Left ventricle myocardium inferior (tissue), 1 donor: ENCODE measurements around the gene MAP7. TPM values are rescaled to one million over a fixed set of nuclear protein-coding genes. Genes with fewer than 3 reads are reported as not detected.
"Not testable (repeated sequence)": the region's sequence is repeated elsewhere in the genome, so short reads cannot be mapped to it uniquely, and the experiment has no call there.

Experiments
- DNase-seq: peaks from one replicate; pipeline ENCODE4 v3.0.0-alpha.2; 2020
- H3K27ac ChIP-seq: fragments of 200-600 bp; replicated peaks from 2 replicates; pipeline ENCODE4 v1.8.0; 2021
- H3K27me3 ChIP-seq: fragments of 200-600 bp; 2 replicates; pipeline ENCODE4 v1.8.0; 2021; ENCODE audit warnings: low read depth
- H3K36me3 ChIP-seq: fragments of 200-600 bp; 2 replicates; pipeline ENCODE4 v1.8.0; 2021
- H3K4me1 ChIP-seq: fragments of 200-600 bp; 2 replicates; pipeline ENCODE4 v1.8.0; 2021
- H3K4me3 ChIP-seq: fragments of 200-600 bp; 2 replicates; pipeline ENCODE4 v1.8.0; 2021; ENCODE audit warnings: mild to moderate bottlenecking, moderate library complexity
- H3K9me3 ChIP-seq: fragments of 200-600 bp; replicated peaks from 2 replicates; pipeline ENCODE4 v1.8.0; 2021
- CTCF ChIP-seq: fragments of 200-600 bp; IDR thresholded peaks from 2 replicates; pipeline ENCODE4 v1.8.0; 2021; ENCODE audit warnings: antibody characterized with exemption, mild to moderate bottlenecking, borderline replicate concordance
- intact Hi-C: fragments of 100-400 bp; cut with micrococcal nuclease; formaldehyde crosslinking; loops from one replicate; pipeline ENCODE4 v1.11.0; 2022
- total RNA-seq: library from RNA; stranded (reverse); fragmentation: NEBNext Ultra II Directional; extraction: Animal tissue kit (Norgen Biotek cat#: 25700); gene quantifications from one replicate; pipeline ENCODE4 v1.2.1, GENCODE V29; 2021
- donor health status: DM: no; HTN: yes; CAD: no; lungs with severe emphysema.

Gene MAP7
- total RNA-seq, 1 donor from 2014 or later: 3.1 TPM

DNA sequence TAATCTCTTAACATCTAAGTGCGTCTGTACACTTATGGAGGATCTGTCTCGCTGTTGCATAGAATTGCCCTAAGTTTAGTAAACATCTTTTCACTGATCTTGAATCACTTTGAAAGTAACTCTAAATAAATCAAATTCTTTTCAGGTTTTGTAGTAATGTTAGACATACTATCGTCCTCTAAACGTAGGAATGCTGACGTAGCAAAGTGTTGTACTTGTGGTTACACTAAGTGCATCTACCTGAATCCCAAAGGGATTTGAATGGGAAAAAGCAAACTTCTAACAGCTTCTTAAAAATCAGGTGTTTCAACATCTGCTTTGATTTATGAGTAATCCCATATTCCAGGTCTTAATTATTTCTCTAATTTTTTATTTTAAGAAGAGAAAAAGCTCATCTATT, 49.8 kb downstream of the MAP7 start:
- H3K4me1 ChIP-seq: no peaks in the 10 kb centered on the region
- intact Hi-C loops: no loop called here
- no peaks in the 10 kb centered on the region for H3K9me3 ChIP-seq
- no peaks in the 10 kb centered on the region for H3K27me3 ChIP-seq
- no peak overlapping the region for H3K27ac ChIP-seq
- H3K36me3 ChIP-seq: no peaks in the 10 kb centered on the region
- no peak for DNase-seq
- TF ChIP-seq CTCF: no peak
- H3K4me3 ChIP-seq: no peak overlapping the region

DNA sequence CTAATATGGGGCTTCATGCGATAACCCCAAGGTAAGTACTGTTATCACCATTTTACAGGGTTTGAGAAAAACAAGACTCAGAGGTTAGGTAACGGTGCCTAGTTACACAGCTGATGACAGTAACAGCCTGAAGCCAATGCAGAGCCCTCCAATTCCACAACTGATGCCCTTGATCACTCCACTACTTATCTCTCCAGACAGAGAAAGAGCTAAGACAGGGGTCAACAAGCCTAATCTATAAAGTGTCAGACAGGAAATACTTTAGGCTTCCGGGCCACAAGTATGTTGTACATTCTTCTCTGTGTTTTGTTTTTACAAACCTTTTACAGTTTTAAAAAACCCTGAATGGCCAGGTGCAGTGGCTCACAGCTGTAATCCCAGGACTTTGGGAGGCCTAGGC, 50.9 kb downstream of the MAP7 start:
- H3K4me1 ChIP-seq: no peaks in the 10 kb centered on the region
- intact Hi-C loops: no loop called here
- H3K4me3 ChIP-seq: no peak overlapping the region
- no peak for TF ChIP-seq CTCF
- DNase-seq: no peak
- H3K36me3 ChIP-seq: no peaks in the 10 kb centered on the region
- H3K27me3 ChIP-seq: no peaks in the 10 kb centered on the region
- H3K27ac ChIP-seq: no peak overlapping the region
- no peaks in the 10 kb centered on the region for H3K9me3 ChIP-seq

- H3K27ac ChIP-seq, H3K4me3 ChIP-seq, DNase-seq, H3K4me1 ChIP-seq, H3K36me3 ChIP-seq, intact Hi-C loops, H3K27me3 ChIP-seq, H3K9me3 ChIP-seq: not testable (repeated sequence)
Measured at GRCh38 chr6:136496449-136496848, 53.8 kb downstream of the MAP7 start.

GRCh38 chr6:136494710-136495109, 55.5 kb downstream of the MAP7 start:
- intact Hi-C loops: no loop called here
- no peaks in the 10 kb centered on the region for H3K4me1 ChIP-seq
- H3K27me3 ChIP-seq: no peaks in the 10 kb centered on the region
- H3K9me3 ChIP-seq: no peaks in the 10 kb centered on the region
- no peak for DNase-seq
- H3K27ac ChIP-seq: no peak overlapping the region
- no peak overlapping the region for H3K4me3 ChIP-seq
- no peak for TF ChIP-seq CTCF
- no peaks in the 10 kb centered on the region for H3K36me3 ChIP-seq

GRCh38 chr6:136494059-136494458, 56.2 kb downstream of the MAP7 start:
- TF ChIP-seq CTCF: no peak
- intact Hi-C loops: no loop called here
- DNase-seq: no peak
- Histone ChIP-seq H3K4me1 (no peaks in the 10 kb centered on the region), H3K4me3 (no peak overlapping the region), H3K9me3 (no peaks in the 10 kb centered on the region), H3K36me3 (no peaks in the 10 kb centered on the region), H3K27ac (no peak overlapping the region), H3K27me3 (no peaks in the 10 kb centered on the region)

GRCh38 chr6:136492409-136492808, 57.8 kb downstream of the MAP7 start:
- intact Hi-C loops: no loop called here
- no peak overlapping the region for H3K4me3 ChIP-seq
- H3K36me3 ChIP-seq: no peaks in the 10 kb centered on the region
- TF ChIP-seq CTCF: no peak
- no peaks in the 10 kb centered on the region for H3K9me3 ChIP-seq
- H3K27me3 ChIP-seq: no peaks in the 10 kb centered on the region
- no peak overlapping the region for H3K27ac ChIP-seq
- no peaks in the 10 kb centered on the region for H3K4me1 ChIP-seq
- no peak for DNase-seq
